GM21717 (cell line): ENCODE measurements around the gene FBN1.

Experiments
- ATAC-seq: cut with Tn5 transposase; IDR thresholded peaks from one replicate; pipeline ENCODE4 v1.9.1; 2021; ENCODE audit warnings: mild to moderate bottlenecking, moderate library complexity; ENCODE audit not compliant: unreplicated experiment

Gene FBN1

GRCh38 chr15:48409623-48410022 lies 235.9 kb downstream of the FBN1 start:
- ATAC-seq = no peak

GRCh38 chr15:48408327-48408726 lies 237.2 kb downstream of the FBN1 start:
- ATAC-seq = no peak

GRCh38 chr15:48407646-48408045 lies 237.9 kb downstream of the FBN1 start:
- ATAC-seq = no peak

GRCh38 chr15:48406911-48407310 lies 238.6 kb downstream of the FBN1 start:
- no peak for ATAC-seq

- no peak for ATAC-seq
Observed at GRCh38 chr15:48406266-48406891, 239.1 kb downstream of the FBN1 start.

GRCh38 chr15:48402427-48403177 lies 242.9 kb downstream of the FBN1 start:
- ATAC-seq = peak; percentile 58

- ATAC-seq = no peak
Observed at GRCh38 chr15:48400086-48400485, 245.4 kb downstream of the FBN1 start.

- no peak for ATAC-seq
Observed at GRCh38 chr15:48397841-48398240, 247.7 kb downstream of the FBN1 start.

- no peak for ATAC-seq
Observed at GRCh38 chr15:48396020-48396419, 249.5 kb downstream of the FBN1 start.

- no peak for ATAC-seq
Observed at GRCh38 chr15:48395521-48396011, 249.9 kb downstream of the FBN1 start.

GRCh38 chr15:48394970-48395369 lies 250.5 kb downstream of the FBN1 start:
- ATAC-seq = no peak

- no peak for ATAC-seq
Observed at GRCh38 chr15:48393645-48394506, 251.6 kb downstream of the FBN1 start.

GRCh38 chr15:48392356-48392755 lies 253.2 kb downstream of the FBN1 start:
- no peak for ATAC-seq

- ATAC-seq = no peak
Observed at GRCh38 chr15:48391950-48392349, 253.6 kb downstream of the FBN1 start.

GRCh38 chr15:48389691-48390143 lies 255.8 kb downstream of the FBN1 start:
- no peak for ATAC-seq

- ATAC-seq = no peak
Observed at GRCh38 chr15:48388910-48389309, 256.6 kb downstream of the FBN1 start.

GRCh38 chr15:48388016-48388851 lies 257.3 kb downstream of the FBN1 start:
- ATAC-seq = no peak

GRCh38 chr15:48385031-48385830 lies 260.3 kb downstream of the FBN1 start:
- no peak for ATAC-seq

- ATAC-seq = no peak
Observed at GRCh38 chr15:48384616-48385015, 260.9 kb downstream of the FBN1 start.

GRCh38 chr15:48383031-48383430 lies 262.5 kb downstream of the FBN1 start:
- no peak for ATAC-seq
